Activated gamma-delta T cell treated with anti-CD3 and anti-CD28 coated beads, Interleukin-2, amount 50 U/mL, for 16 hours (primary cell): ENCODE measurements around the gene MANSC1.

Experiments
- DNase-seq: peaks from one replicate; pipeline ENCODE4 v3.0.0-alpha.2; 2020; ENCODE audit warnings: low read depth

MANSC1 gene

DNA sequence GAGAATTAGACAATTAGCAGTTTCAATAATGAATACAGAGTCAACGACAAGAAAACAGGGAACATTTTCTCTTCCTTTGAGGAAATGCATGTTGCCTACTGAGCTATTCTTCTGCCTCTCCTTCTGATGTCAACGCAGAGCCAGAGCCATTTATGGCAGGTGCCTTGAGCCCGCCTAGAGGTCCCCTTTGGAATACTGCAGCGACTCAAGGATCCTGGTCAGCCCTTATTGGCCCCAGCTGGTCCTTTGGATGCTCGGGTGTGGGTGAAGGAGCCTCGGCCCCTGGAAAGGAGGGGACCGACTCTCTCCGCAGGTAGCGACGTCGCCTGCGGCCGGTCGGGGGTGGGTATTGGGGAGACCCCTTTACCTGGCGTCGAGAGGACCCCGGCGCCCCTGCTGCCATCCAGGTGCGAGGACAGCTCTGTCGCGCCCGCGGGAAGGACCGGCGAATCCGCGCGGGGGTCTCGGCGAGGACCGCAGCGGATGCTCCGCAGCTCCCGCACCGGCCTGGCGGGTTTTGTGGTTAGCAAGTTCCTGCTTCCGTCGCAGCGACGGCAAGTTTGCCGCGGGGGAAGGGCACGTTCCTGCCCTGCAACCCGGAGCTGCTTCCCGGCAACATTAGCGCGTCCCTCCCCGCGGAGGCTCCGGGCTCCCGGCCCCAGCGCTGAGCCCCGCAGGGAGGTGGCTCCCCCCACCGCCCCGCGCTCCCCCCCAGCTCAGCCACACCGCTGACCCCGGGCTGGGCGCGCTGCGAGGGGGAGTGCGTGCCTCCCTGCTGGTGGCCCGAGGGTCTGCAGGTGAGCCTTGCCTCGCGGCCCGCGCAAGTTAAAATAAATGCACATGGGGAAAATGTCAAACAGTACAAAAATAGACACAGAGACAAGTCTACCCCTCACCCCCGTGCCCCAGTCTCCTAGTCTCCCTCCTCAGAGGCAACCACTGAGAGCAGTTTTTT is at the start of gene MANSC1:
MANSC1 (minus strand) TSS at position 532 of the 955 bp plus-strand sequence. CDS start 6,928 bp downstream, outside the sequence.
- peak; percentile 9 for DNase-seq

DNA sequence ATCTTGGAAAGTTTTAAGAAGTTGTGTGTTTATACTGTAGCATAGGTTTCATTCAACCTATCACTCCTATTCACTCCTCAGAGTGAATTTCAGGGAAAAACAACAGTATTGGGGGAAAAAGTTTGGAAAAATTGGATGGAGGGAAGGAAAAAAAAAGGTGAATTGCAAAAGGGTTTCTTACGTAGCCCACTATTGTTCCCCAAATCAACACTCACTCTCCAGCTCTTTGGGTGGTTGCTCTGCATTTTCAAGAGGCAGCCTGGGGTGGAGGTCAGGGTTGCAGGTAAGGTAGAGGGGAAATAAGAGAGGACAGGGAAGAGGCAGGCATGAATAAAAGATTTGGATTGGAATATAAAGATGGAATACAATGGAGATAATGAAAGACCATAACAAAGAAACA is 49.1 kb upstream of the MANSC1 start:
- no peak for DNase-seq

GRCh38 chr12:12398026-12398859 is 48.2 kb upstream of the MANSC1 start:
- DNase-seq, result no peak

DNA sequence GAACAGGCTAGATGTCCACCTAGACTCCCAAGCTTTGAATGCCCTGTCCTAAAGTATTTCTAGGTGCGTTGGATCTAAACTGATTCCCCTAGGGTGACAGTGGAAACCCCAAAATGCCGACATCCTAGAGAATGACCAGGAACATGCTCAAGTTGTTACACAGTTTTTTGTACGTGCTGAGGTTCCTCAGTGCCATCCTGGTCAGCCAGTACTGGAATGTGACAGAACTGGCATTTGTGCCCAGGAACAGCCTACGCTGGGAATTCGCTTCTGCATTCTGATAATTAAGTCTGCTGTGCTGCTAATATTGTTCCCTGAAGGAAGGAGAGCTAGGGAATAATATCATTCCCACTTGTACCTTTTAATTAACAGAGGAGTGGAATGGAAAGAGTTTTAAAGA is 47.1 kb upstream of the MANSC1 start:
- no peak for DNase-seq

- no peak for DNase-seq
These were observed 46.7 kb upstream of the MANSC1 start for GRCh38 chr12:12396694-12397093.

GRCh38 chr12:12393171-12393570 is 43.1 kb upstream of the MANSC1 start:
- no peak for DNase-seq

DNA sequence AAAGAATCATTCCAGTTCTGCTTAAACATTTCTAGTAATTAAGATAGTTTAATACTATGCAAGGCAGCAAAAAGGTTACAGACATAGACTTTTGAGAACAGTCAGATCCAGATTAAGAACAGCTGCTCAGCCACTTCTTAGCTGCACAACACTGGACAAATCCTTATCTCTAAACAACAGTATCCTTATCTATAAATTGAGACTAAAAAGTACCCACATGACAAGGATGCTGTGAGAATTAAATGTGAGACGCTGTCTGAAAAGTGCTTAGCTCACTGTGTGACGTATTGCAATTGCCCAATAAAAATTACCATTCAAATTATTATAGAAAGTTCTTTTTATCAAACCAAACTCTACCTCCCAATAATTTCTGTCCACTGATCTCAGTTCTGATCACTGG is 42.4 kb upstream of the MANSC1 start:
- no peak for DNase-seq

DNA sequence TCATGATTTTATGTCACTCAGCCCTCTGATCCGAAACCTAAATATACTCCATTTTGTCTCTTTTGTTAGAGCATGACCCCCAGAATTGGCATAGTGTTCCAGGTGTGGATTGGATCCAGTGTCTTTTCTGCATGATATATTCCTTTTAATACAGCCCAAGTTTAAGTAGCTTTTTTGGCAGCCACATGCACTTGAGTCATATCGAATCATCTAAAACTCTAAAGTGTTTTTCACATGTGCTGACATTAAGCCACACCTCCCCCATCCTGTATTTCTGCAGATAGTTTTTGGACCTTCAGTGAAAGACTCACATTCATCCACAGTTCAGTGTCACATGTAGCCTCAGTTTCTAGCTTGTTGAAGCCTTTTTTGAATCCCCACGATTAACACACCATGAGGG is 37.5 kb upstream of the MANSC1 start:
- DNase-seq, result no peak

- peak; percentile 11 for DNase-seq
These were observed 34.7 kb upstream of the MANSC1 start for GRCh38 chr12:12384571-12385340.

GRCh38 chr12:12381982-12382381 is 31.9 kb upstream of the MANSC1 start:
- DNase-seq, result no peak

DNA sequence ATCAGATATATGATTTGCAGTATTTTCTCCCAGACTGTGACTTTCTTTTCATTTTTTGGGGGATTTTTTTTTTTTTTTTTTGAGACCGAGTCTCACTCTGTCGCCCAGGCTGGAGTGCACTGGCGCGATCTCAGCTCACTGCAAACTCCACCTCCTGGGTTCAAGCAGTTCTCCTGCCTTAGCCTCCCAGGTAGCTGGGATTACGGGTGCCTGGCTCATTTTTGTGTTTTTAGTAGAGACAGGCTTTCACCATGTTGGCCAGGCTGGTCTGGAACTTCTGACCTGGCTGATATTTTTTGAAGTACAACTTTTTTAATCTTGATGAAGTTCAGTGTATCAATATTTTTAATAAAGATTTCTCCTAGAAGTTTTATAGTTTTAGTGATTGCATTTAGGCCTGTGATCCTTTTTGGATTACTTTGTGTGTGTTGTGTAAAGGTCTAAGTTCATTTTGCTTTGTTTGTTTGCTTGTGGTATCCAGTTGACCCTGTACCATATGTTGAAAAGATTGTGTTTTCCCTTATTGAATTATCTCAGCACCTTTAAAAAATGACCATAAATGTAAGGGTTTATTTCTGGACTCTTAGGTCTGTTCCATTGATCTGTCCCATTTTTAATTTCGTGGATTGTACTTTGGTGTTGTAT is 31.0 kb upstream of the MANSC1 start:
- no peak for DNase-seq

DNA sequence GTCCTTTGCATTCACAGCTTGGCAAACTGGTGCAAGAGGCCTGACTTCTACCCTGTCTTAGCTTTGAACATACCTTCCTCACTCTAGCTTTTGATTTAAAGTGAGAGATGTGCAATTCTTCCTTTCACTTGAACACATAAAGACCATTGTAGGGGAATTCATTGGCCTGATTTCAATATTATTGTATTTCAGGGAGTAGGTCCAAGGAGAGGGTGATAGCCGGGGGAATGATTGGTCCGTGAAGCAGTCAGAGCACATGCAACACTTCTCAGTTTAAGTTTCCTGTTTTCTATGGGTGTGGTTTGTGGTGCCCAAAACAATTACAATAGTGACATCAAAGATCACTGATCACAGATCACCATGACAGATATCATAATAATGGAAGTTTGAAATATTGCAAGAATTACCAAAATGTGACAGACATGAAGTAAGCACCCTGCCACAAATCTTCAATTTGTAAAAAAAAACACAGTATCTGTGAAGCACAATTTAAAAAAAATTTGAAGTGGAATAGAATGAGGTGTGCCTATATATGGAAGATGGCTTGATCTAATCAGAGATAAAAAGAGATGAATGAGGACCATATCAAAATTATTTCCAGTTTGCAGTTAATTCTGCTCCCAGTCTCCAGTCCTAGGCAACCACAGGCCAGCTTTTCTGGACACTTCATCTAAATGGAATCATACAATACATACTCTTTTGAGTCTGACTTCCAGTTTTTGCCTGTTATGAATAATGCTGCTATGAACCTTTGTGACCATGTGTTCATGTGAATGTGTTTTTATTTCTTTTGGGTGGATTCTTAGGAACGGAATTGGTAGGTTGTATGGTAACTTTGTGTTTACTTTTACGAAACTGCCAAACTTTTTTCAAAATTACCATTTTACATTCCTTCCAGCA is 30.0 kb upstream of the MANSC1 start:
- DNase-seq, result peak; percentile 25

GRCh38 chr12:12378616-12379015 is 28.6 kb upstream of the MANSC1 start:
- no peak for DNase-seq

DNA sequence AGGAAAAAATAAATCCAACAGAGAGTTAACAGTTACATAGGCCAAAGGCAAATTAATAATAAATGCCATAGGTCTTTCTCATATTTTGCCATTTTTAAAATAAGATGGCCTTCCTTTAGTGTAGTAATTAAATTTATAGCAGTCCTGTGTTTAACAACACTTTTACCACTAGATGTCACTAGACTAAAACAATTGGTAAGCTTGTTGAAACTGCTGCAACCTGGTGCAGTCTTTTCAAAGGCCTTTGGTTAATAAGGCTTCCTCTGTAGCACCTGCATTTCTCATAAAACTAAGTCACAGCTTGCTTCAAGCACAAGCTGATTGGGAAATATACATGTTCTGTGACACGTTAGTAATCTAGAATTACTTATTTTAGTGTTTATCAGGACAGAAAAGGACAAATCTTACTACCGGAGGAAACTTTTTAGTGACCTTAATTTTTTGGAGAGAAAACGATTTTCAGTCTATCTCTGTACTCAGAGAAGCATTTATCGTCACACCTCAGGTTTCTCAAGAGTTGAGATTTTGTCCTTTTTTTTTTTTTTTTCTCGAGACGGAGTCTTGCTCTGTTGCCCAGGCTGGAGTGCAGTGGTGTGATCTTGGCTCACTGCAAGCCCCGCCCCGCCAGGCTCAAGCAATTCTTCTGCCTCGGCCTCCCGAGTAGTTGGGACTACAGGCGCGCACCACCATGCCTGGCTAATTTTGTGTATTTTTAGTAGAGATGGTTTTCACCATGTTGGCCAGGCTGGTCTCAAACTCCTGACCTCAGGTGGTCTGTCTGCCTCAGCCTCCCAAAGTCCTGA is 26.8 kb upstream of the MANSC1 start:
- no peak for DNase-seq

GRCh38 chr12:12372946-12373722 is 23.1 kb upstream of the MANSC1 start:
- DNase-seq, result no peak

DNA sequence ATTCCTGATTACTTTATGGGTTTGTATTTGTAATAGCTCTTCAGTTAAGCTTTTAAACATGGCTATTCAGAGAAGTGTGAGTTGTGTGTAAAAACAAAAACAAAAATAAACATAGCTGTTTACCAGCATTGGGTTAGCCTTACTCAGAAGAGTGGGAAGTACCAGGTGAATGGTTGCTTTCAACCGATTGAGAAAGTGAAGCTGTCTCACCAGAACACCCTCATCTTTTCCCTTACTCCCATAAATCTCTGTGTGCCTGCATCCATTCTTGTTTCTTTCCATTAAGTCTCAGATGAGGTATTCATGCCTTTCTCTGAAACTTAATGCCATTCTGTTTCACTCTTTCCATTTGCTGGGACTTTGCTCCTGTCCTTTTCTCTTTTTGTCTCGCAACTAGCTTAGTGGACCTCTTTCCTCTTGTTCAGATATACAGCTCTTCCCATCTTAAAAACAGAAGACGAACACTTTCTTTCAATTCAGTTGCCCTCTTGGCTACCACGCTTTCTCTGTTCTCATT is 17.5 kb upstream of the MANSC1 start:
- DNase-seq, result no peak

- DNase-seq, result no peak
These were observed 16.8 kb upstream of the MANSC1 start for GRCh38 chr12:12366701-12367481.

GRCh38 chr12:12365931-12366431 is 15.9 kb upstream of the MANSC1 start:
- no peak for DNase-seq
